Keratinocyte (primary cell): ENCODE results near the gene HDAC5. TPM values are rescaled to one million over a fixed set of nuclear protein-coding genes. Genes with fewer than 3 reads are reported as not detected.
"Not testable (repeated sequence)": the region's sequence is repeated elsewhere in the genome, so short reads cannot be mapped to it uniquely, and the experiment has no call there.

Experiments
- DNase-seq: peaks from one replicate; pipeline ENCODE4 v3.0.0-alpha.2; 2011; ENCODE audit warnings: low read depth, missing footprints, low spot score
- FAIRE-seq: peaks from 2 replicates; lab custom pipeline; 2011; peaks lifted over from hg19 to GRCh38; lab: Jason Lieb, UNC
- H2AFZ ChIP-seq: 2 replicates; pipeline ENCODE4 v1.6.0; 2012; ENCODE audit warnings: low read length, control low read depth, inconsistent platforms; ENCODE audit not compliant: control insufficient read depth
- H3K27ac ChIP-seq: 2 replicates; pipeline ENCODE4 v1.5.1; 2011; ENCODE audit warnings: low read length; ENCODE audit not compliant: control insufficient read depth, insufficient read depth
- H3K27me3 ChIP-seq: 3 replicates; pipeline ENCODE4 v1.6.0; 2011; ENCODE audit warnings: low read length; ENCODE audit not compliant: control insufficient read depth, insufficient read depth; ENCODE audit errors: extremely low read depth
- H3K36me3 ChIP-seq, 2 experiments: 2 replicates in 1 of 2; 3 replicates in 1 of 2; pipeline ENCODE4 v1.5.1; 2011; ENCODE audit warnings: low read length in 2 of 2, mild to moderate bottlenecking in 1 of 2; ENCODE audit not compliant: control insufficient read depth in 2 of 2, insufficient read depth in 2 of 2; ENCODE audit errors: extremely low read depth in 1 of 2
- H3K4me1 ChIP-seq: 3 replicates; pipeline ENCODE4 v1.5.1; 2011; ENCODE audit warnings: low read length; ENCODE audit not compliant: control insufficient read depth, insufficient read depth; ENCODE audit errors: extremely low read depth
- H3K4me2 ChIP-seq: 3 replicates; pipeline ENCODE4 v1.6.0; 2011; ENCODE audit warnings: low read depth, low read length; ENCODE audit not compliant: control insufficient read depth, insufficient read depth; ENCODE audit errors: extremely low read depth
- H3K4me3 ChIP-seq, 3 experiments: fragments of 200-600 bp in 1 of 3; sonication (generic) in 1 of 3; 2 replicates in 2 of 3; 3 replicates in 1 of 3; pipeline ENCODE4 v1.5.1; 2011 to 2016; ENCODE audit warnings: low read length in 3 of 3, mild to moderate bottlenecking in 3 of 3, control low read depth in 2 of 3, inconsistent platforms in 1 of 3, low read depth in 1 of 3, mixed read lengths in 1 of 3, mixed run types in 1 of 3, moderate library complexity in 1 of 3; ENCODE audit not compliant: control insufficient read depth in 2 of 3, insufficient read depth in 2 of 3; ENCODE audit errors: extremely low read depth in 1 of 3
- H3K79me2 ChIP-seq: 2 replicates; pipeline ENCODE4 v1.6.0; 2012; ENCODE audit warnings: low read length; ENCODE audit not compliant: control insufficient read depth, insufficient read depth
- H3K9ac ChIP-seq: 3 replicates; pipeline ENCODE4 v1.6.0; 2011; ENCODE audit warnings: low read length; ENCODE audit not compliant: control insufficient read depth, insufficient read depth; ENCODE audit errors: extremely low read depth
- H3K9me1 ChIP-seq: 3 replicates; pipeline ENCODE4 v1.6.0; 2011; ENCODE audit warnings: low read length; ENCODE audit not compliant: control insufficient read depth, insufficient read depth; ENCODE audit errors: extremely low read depth
- H3K9me3 ChIP-seq: 2 replicates; pipeline ENCODE4 v1.5.1; 2012; ENCODE audit warnings: low read depth, low read length; ENCODE audit not compliant: control insufficient read depth
- H4K20me1 ChIP-seq: 3 replicates; pipeline ENCODE4 v1.6.0; 2011; ENCODE audit warnings: low read length; ENCODE audit not compliant: control insufficient read depth, insufficient read depth; ENCODE audit errors: extremely low read depth
- CTCF ChIP-seq, 3 experiments: IDR thresholded peaks in 1 of 3; conservative IDR thresholded peaks in 1 of 3; optimal IDR thresholded peaks in 1 of 3; 2 replicates in 2 of 3; 3 replicates in 1 of 3; pipeline versions ENCODE3 to v1.5.1; 2011; ENCODE audit warnings: low read length in 3 of 3, mild to moderate bottlenecking in 3 of 3, moderate library complexity in 2 of 3, control low read depth in 1 of 3, inconsistent platforms in 1 of 3; ENCODE audit not compliant: insufficient read depth in 2 of 3; ENCODE audit errors: extremely low read depth in 1 of 3
- EZH2 ChIP-seq: IDR thresholded peaks from one replicate; pipeline ENCODE4 v1.6.1; 2012; ENCODE audit warnings: inconsistent platforms, mild to moderate bottlenecking, low read length, moderate library complexity
- dilution Hi-C: fragments of 300-500 bp; cut with MboI; formaldehyde crosslinking; loops from one replicate; pipeline ENCODE4 v1.7.0; 2020; ENCODE audit warnings: low sequenced_read_pairs; ENCODE audit not compliant: extremely low pct_ligation_motif_present
- polyA plus RNA-seq, 5 experiments: library from polyadenylated mRNA; depleted of rRNA in 3 of 5; stranded (reverse) in 3 of 5; stranded (forward) in 1 of 5; unstranded in 1 of 5; fragments of >200 nt; gene quantifications; 1 replicate in 1 of 5; 2 replicates in 3 of 5; 3 replicates in 1 of 5; pipeline versions ENCODE4 v1.2.1 to v1.2.3, GENCODE V29; 2011 to 2012; ENCODE audit warnings: missing spikeins in 2 of 5, low read depth in 1 of 5, low replicate concordance in 1 of 5

HDAC5 gene
- polyA plus RNA-seq, 1 donor (not counting 4 experiments of a cell fraction or from before 2014, with no cell fraction given) = 4.5 TPM

GRCh38 chr17:44144966-44145739, 21.7 kb upstream of the HDAC5 start:
- H3K79me2 ChIP-seq = peaks cover 18% of the 10 kb centered on the region
- H3K27me3 ChIP-seq = no peaks in the 10 kb centered on the region
- H3K4me2 ChIP-seq = no peak overlapping the region
- FAIRE-seq (no peak), DNase-seq (no peak)
- no peaks in the 10 kb centered on the region for H3K9me3 ChIP-seq
- no peak overlapping the region for H2AFZ ChIP-seq
- H3K36me3 ChIP-seq = peaks cover 0 to 15% of the 10 kb centered on the region in 2 experiments
- TF ChIP-seq EZH2 = no peak
- TF ChIP-seq CTCF (optimal IDR thresholded peaks at IDR 0.05 in 1 of 3, IDR thresholded peaks at IDR 0.05 in 1 of 3, conservative IDR thresholded peaks at IDR 0.05 in 1 of 3; ENCODE audit: extremely low read depth in 1 of 3, insufficient read depth in 2 of 3, low read length in 3 of 3) = no peak
- H3K9me1 ChIP-seq = no peaks in the 10 kb centered on the region
- peaks cover 3% of the 10 kb centered on the region for H4K20me1 ChIP-seq
- H3K9ac ChIP-seq = no peak overlapping the region
- H3K27ac ChIP-seq = no peak overlapping the region
- H3K4me1 ChIP-seq = peaks cover 9% of the 10 kb centered on the region
- H3K4me3 ChIP-seq = no peak overlapping the region
- dilution Hi-C loops = no loop called here

GRCh38 chr17:44143921-44144320, 20.5 kb upstream of the HDAC5 start:
- DNase-seq, H4K20me1 ChIP-seq, H3K4me2 ChIP-seq, H3K4me3 ChIP-seq, FAIRE-seq, dilution Hi-C loops, H3K9me3 ChIP-seq, H3K9me1 ChIP-seq, H3K27ac ChIP-seq, H2AFZ ChIP-seq, H3K27me3 ChIP-seq, H3K9ac ChIP-seq: not testable (repeated sequence)
- H3K4me1 ChIP-seq = peaks cover 10% of the 10 kb centered on the region
- peaks cover 13% of the 10 kb centered on the region for H3K79me2 ChIP-seq
- peaks cover 0 to 14% of the 10 kb centered on the region in 2 experiments for H3K36me3 ChIP-seq
